Fibroblast of the aortic adventitia (primary cell): ENCODE measurements around the gene DBN1. TPM values are rescaled to one million over a fixed set of nuclear protein-coding genes. Genes with fewer than 3 reads are reported as not detected.

Experiments used
- DNase-seq: peaks from one replicate; pipeline ENCODE4 v3.0.0-alpha.2; 2010; ENCODE audit warnings: low read depth
- H3K4me3 ChIP-seq: 2 replicates; pipeline ENCODE4 v1.5.1; 2011; ENCODE audit warnings: low read depth, mild to moderate bottlenecking, control low read depth, low read length, moderate library complexity
- CTCF ChIP-seq: IDR thresholded peaks from 2 replicates; pipeline ENCODE4 v1.5.1; 2011; ENCODE audit warnings: mild to moderate bottlenecking, low read length, control low read depth, inconsistent platforms; ENCODE audit not compliant: insufficient read depth
- total RNA-seq: library from RNA; depleted of rRNA; stranded (reverse); fragments of >200 nt; gene quantifications from 2 replicates; pipeline ENCODE4 v1.2.3, GENCODE V29; 2012; ENCODE audit warnings: low replicate concordance

The DBN1 gene
- total RNA-seq, 1 donor: 188 TPM

GRCh38 chr5:177472460-177473442 is 683 bp downstream of the DBN1 start:
- DNase-seq: no peak
- TF ChIP-seq CTCF: no peak
- H3K4me3 ChIP-seq: peak overlapping the region; percentile 90

- peak; percentile 70 for DNase-seq
- peak overlapping the region; percentile 90 for H3K4me3 ChIP-seq
- TF ChIP-seq CTCF: peak; percentile 1
Observed at GRCh38 chr5:177471610-177472356, 1.7 kb downstream of the DBN1 start.

- H3K4me3 ChIP-seq: peak overlapping the region; percentile 90
- TF ChIP-seq CTCF: peak; percentile 26
- DNase-seq: peak; percentile 63
Observed at GRCh38 chr5:177470759-177471536, 2.5 kb downstream of the DBN1 start.

- DNase-seq: no peak
- peak overlapping the region; percentile 90 for H3K4me3 ChIP-seq
- TF ChIP-seq CTCF: no peak
Observed at GRCh38 chr5:177469750-177470525, 3.5 kb downstream of the DBN1 start.

GRCh38 chr5:177468685-177469628 is 4.5 kb downstream of the DBN1 start:
- peak; percentile 81 for DNase-seq
- H3K4me3 ChIP-seq: peak overlapping the region; percentile 32
- TF ChIP-seq CTCF: no peak
